SU-DHL-6 (cell line): Measurements from ENCODE around the gene FIGLA.

Source experiments
- H2AFZ ChIP-seq: fragments of 200-600 bp; sonication (generic); 2 replicates; pipeline ENCODE4 v1.6.1; 2014; ENCODE audit warnings: low read depth, mild to moderate bottlenecking, moderate library complexity, mixed read lengths, antibody characterized with exemption, low read length; ENCODE audit not compliant: severe bottlenecking
- H3F3A ChIP-seq: fragments of 200-600 bp; shearing (Covaris generic); 2 replicates; pipeline ENCODE4 v1.6.0; 2016; ENCODE audit warnings: antibody characterized with exemption, mild to moderate bottlenecking; ENCODE audit not compliant: insufficient read depth
- H3K27ac ChIP-seq: fragments of 200-600 bp; sonication (generic); 2 replicates; pipeline ENCODE4 v1.5.1; 2016; ENCODE audit warnings: low read depth, mild to moderate bottlenecking, low read length, moderate library complexity, mixed read lengths
- H3K27me3 ChIP-seq: fragments of 200-600 bp; sonication (generic), shearing (Covaris generic); 2 replicates; pipeline ENCODE4 v1.6.0; 2014; ENCODE audit warnings: mild to moderate bottlenecking, low read length
- H3K36me3 ChIP-seq: fragments of 200-600 bp; sonication (generic); 2 replicates; pipeline ENCODE4 v1.6.1; 2014; ENCODE audit warnings: mild to moderate bottlenecking, low read length, mixed read lengths
- H3K4me2 ChIP-seq: fragments of 300-600, 200-600 bp; shearing (Covaris generic), sonication (generic); 2 replicates; pipeline ENCODE4 v1.6.0; 2014; ENCODE audit warnings: low read length, low read depth, mild to moderate bottlenecking; ENCODE audit not compliant: poor library complexity, severe bottlenecking
- H3K4me3 ChIP-seq: fragments of 200-600 bp; sonication (generic); 2 replicates; pipeline ENCODE4 v1.5.1; 2014; ENCODE audit warnings: antibody characterized with exemption, low read length, mild to moderate bottlenecking, mixed read lengths; ENCODE audit not compliant: insufficient read depth, poor library complexity, severe bottlenecking
- H3K79me2 ChIP-seq: fragments of 200-600 bp; sonication (generic); 2 replicates; pipeline ENCODE4 v1.6.1; 2014; ENCODE audit warnings: mild to moderate bottlenecking, low read length, moderate library complexity; ENCODE audit not compliant: insufficient read depth
- H3K9ac ChIP-seq: fragments of 200-600 bp; sonication (generic); 2 replicates; pipeline ENCODE4 v1.7.0; 2014; ENCODE audit warnings: mild to moderate bottlenecking, low read length
- H3K9me2 ChIP-seq: fragments of 200-600 bp; sonication (generic); replicated peaks from 2 replicates; pipeline ENCODE4 v1.6.1; 2014; ENCODE audit warnings: low read length; ENCODE audit not compliant: insufficient read depth
- H3K9me3 ChIP-seq: fragments of 200-600 bp; sonication (generic); 2 replicates; pipeline ENCODE4 v1.6.1; 2014; ENCODE audit warnings: low read length, mixed read lengths; ENCODE audit not compliant: insufficient read depth
- H4K20me1 ChIP-seq: fragments of 200-600 bp; sonication (generic); 2 replicates; pipeline ENCODE4 v1.6.1; 2014; ENCODE audit warnings: low read depth, mild to moderate bottlenecking, antibody characterized with exemption, low read length, moderate library complexity, mixed read lengths
- CTCF ChIP-seq: fragments of 200-600 bp; sonication (generic); IDR thresholded peaks from one replicate; pipeline ENCODE4 v1.5.1; 2017; ENCODE audit warnings: antibody characterized with exemption, mild to moderate bottlenecking, low read length, moderate library complexity; ENCODE audit not compliant: insufficient read depth, poor library complexity, severe bottlenecking
- EZH2phosphoT487 ChIP-seq: fragments of 200-600 bp; sonication (generic), shearing (Covaris generic); conservative IDR thresholded peaks from 2 replicates; pipeline ENCODE4 v1.6.1; 2018; ENCODE audit warnings: mild to moderate bottlenecking, antibody characterized with exemption, low read length, moderate library complexity, mixed read lengths

The FIGLA gene

GRCh38 chr2:70766357-70767078 lies 23.9 kb downstream of the FIGLA start:
- peak overlapping the region; percentile 49 for H2AFZ ChIP-seq
- no peaks in the 10 kb centered on the region; the same call in 1 of the 2 replicates for H3F3A ChIP-seq
- H3K79me2 ChIP-seq = no peaks in the 10 kb centered on the region
- TF ChIP-seq CTCF = no peak
- no peak for TF ChIP-seq EZH2phosphoT487
- no peak overlapping the region for H3K27ac ChIP-seq
- H3K9me3 ChIP-seq = no peaks in the 10 kb centered on the region
- peak overlapping the region; percentile 52; the same call in 1 of the 2 replicates for H3K9ac ChIP-seq
- H3K9me2 ChIP-seq = no peaks in the 10 kb centered on the region
- H3K27me3 ChIP-seq = no peaks in the 10 kb centered on the region
- peak overlapping the region; percentile 56 for H3K4me2 ChIP-seq
- peak overlapping the region; percentile 49 for H3K4me3 ChIP-seq
- no peaks in the 10 kb centered on the region for H4K20me1 ChIP-seq
- H3K36me3 ChIP-seq = no peaks in the 10 kb centered on the region

- H3K9me3 ChIP-seq = no peaks in the 10 kb centered on the region
Measured at GRCh38 chr2:70765507-70765906, 24.9 kb downstream of the FIGLA start.

DNA sequence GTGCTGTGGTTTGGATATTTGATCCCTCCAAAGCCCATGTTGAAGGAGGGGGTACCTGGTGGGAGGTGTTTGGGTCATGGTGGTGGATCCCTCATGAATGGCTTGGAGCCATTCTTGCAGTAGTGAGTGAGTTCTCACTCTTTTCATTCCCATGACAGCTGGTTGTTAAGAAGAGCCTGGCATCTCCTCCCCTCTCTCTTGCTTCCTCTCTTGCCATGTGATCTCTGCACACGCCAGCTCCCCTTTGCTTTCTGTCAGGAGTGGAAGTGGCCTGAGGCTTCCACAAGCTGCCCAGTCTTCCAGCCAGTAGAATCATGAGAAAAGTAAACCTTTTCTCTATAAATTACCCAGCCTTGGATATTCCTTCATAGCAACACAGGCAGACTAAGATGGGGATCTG lies 31.0 kb downstream of the FIGLA start:
- Histone ChIP-seq H3K36me3 (no peaks in the 10 kb centered on the region), H3K27ac (no peak overlapping the region), H3K79me2 (no peaks in the 10 kb centered on the region), H4K20me1 (no peaks in the 10 kb centered on the region), H3K4me2 (no peak overlapping the region), H3K9ac (no peak overlapping the region), H3K4me3 (no peak overlapping the region), H3F3A (no peaks in the 10 kb centered on the region), H3K27me3 (no peaks in the 10 kb centered on the region), H3K9me2 (no peaks in the 10 kb centered on the region), H3K9me3 (no peaks in the 10 kb centered on the region), H2AFZ (no peak overlapping the region)
- TF ChIP-seq EZH2phosphoT487 (no peak), CTCF (no peak)

More at GRCh38 chr2:70765507-70765906, 24.9 kb downstream of the FIGLA start:
- Histone ChIP-seq H3K79me2 (no peaks in the 10 kb centered on the region), H3K4me2 (no peak overlapping the region), H3K27me3 (no peaks in the 10 kb centered on the region), H2AFZ (no peak overlapping the region), H3K9ac (no peak overlapping the region), H3K9me2 (no peaks in the 10 kb centered on the region), H3K4me3 (no peak overlapping the region), H4K20me1 (no peaks in the 10 kb centered on the region), H3K36me3 (no peaks in the 10 kb centered on the region), H3F3A (no peaks in the 10 kb centered on the region; the same call in 1 of the 2 replicates), H3K27ac (no peak overlapping the region)
- TF ChIP-seq EZH2phosphoT487 (no peak), CTCF (no peak)
